Nephron (organoid): ENCODE results near the gene RPL29.
"Not testable (repeated sequence)": the region's sequence is repeated elsewhere in the genome, so short reads cannot be mapped to it uniquely, and the experiment has no call there.

Source experiments
- H3K27ac Mint-ChIP-seq, 3 experiments: 2 replicates each; pipeline ENCODE4 v1.8.0; 2020; ENCODE audit warnings: mixed read lengths in 3 of 3, mild to moderate bottlenecking in 2 of 3, moderate library complexity in 1 of 3
- H3K27me3 Mint-ChIP-seq: 2 replicates; pipeline ENCODE4 v1.8.0; 2021; ENCODE audit warnings: low read depth, mild to moderate bottlenecking, moderate library complexity, mixed read lengths
- H3K36me3 Mint-ChIP-seq: 2 replicates; pipeline ENCODE4 v1.8.0; 2020; ENCODE audit warnings: low read depth, mixed read lengths
- H3K4me1 Mint-ChIP-seq: 2 replicates; pipeline ENCODE4 v1.8.0; 2020; ENCODE audit warnings: mixed read lengths
- H3K4me3 Mint-ChIP-seq, 3 experiments: 2 replicates each; pipeline ENCODE4 v1.8.0; 2020; ENCODE audit warnings: mild to moderate bottlenecking in 3 of 3, mixed read lengths in 3 of 3, moderate library complexity in 2 of 3
- H3K9me3 Mint-ChIP-seq: 2 replicates; pipeline ENCODE4 v1.8.0; 2020; ENCODE audit warnings: mixed read lengths
- CTCF ChIP-seq, 3 experiments: fragments of 200-600 bp; sonication (generic); IDR thresholded peaks; one replicate each; pipeline ENCODE4 v1.5.0; 2021; ENCODE audit warnings: antibody characterized with exemption in 3 of 3; ENCODE audit not compliant: unreplicated experiment in 3 of 3

The RPL29 gene

GRCh38 chr3:52034651-52035050 lies 39.0 kb upstream of the RPL29 start:
- no peaks in the 10 kb centered on the region for H3K36me3 Mint-ChIP-seq
- H3K4me3 Mint-ChIP-seq, result no peak overlapping the region
- no peak for TF ChIP-seq CTCF (IDR thresholded peaks at IDR 0.05; ENCODE audit: unreplicated experiment in 3 of 3)
- peaks cover 27% of the 10 kb centered on the region for H3K4me1 Mint-ChIP-seq
- peaks cover 11% of the 10 kb centered on the region for H3K27me3 Mint-ChIP-seq
- no peak overlapping the region for H3K27ac Mint-ChIP-seq
- H3K9me3 Mint-ChIP-seq, result no peaks in the 10 kb centered on the region

- Mint-ChIP-seq H3K36me3 (no peaks in the 10 kb centered on the region), H3K9me3 (no peaks in the 10 kb centered on the region), H3K27me3 (peaks cover 11% of the 10 kb centered on the region), H3K27ac (no peak overlapping the region), H3K4me3 (no peak overlapping the region), H3K4me1 (peaks cover 27% of the 10 kb centered on the region)
- no peak for TF ChIP-seq CTCF (IDR thresholded peaks at IDR 0.05; ENCODE audit: unreplicated experiment in 3 of 3)
Observed at GRCh38 chr3:52034212-52034611, 38.5 kb upstream of the RPL29 start.

- H3K9me3 Mint-ChIP-seq, H3K36me3 Mint-ChIP-seq, H3K4me3 Mint-ChIP-seq: not testable (repeated sequence)
- Mint-ChIP-seq H3K27ac (peak overlapping the region; percentile 22 to 76 (median 47)), H3K27me3 (peaks cover 11% of the 10 kb centered on the region), H3K4me1 (peaks cover 27% of the 10 kb centered on the region)
Observed at GRCh38 chr3:52033748-52034147, 38.1 kb upstream of the RPL29 start.

GRCh38 chr3:52032702-52033408 lies 37.2 kb upstream of the RPL29 start:
- no peak for TF ChIP-seq CTCF (IDR thresholded peaks at IDR 0.05; ENCODE audit: unreplicated experiment in 3 of 3)
- peaks cover 11% of the 10 kb centered on the region for H3K27me3 Mint-ChIP-seq
- H3K36me3 Mint-ChIP-seq, result no peaks in the 10 kb centered on the region
- peak overlapping the region in 2 of 3 experiments; percentile 3 to 76 for H3K27ac Mint-ChIP-seq
- H3K4me3 Mint-ChIP-seq, result no peak overlapping the region
- peaks cover 27% of the 10 kb centered on the region for H3K4me1 Mint-ChIP-seq
- no peaks in the 10 kb centered on the region for H3K9me3 Mint-ChIP-seq

GRCh38 chr3:52031896-52032295 lies 36.2 kb upstream of the RPL29 start:
- H3K4me3 Mint-ChIP-seq, result no peak overlapping the region
- peaks cover 27% of the 10 kb centered on the region for H3K4me1 Mint-ChIP-seq
- no peaks in the 10 kb centered on the region for H3K36me3 Mint-ChIP-seq
- peaks cover 8% of the 10 kb centered on the region for H3K27me3 Mint-ChIP-seq
- H3K27ac Mint-ChIP-seq, result peak overlapping the region in 1 of 3 experiments; percentile 3
- H3K9me3 Mint-ChIP-seq, result no peaks in the 10 kb centered on the region
- TF ChIP-seq CTCF (IDR thresholded peaks at IDR 0.05; ENCODE audit: unreplicated experiment in 3 of 3), result no peak

GRCh38 chr3:52030714-52031310 lies 35.1 kb upstream of the RPL29 start:
- Mint-ChIP-seq H3K27me3 (peaks cover 7% of the 10 kb centered on the region), H3K4me1 (peaks cover 34% of the 10 kb centered on the region), H3K9me3 (no peaks in the 10 kb centered on the region), H3K36me3 (no peaks in the 10 kb centered on the region), H3K27ac (peak overlapping the region in 1 of 3 experiments; percentile 16), H3K4me3 (no peak overlapping the region)
- TF ChIP-seq CTCF (IDR thresholded peaks at IDR 0.05; ENCODE audit: unreplicated experiment in 3 of 3), result no peak
